ENCODE results near the gene MYZAP. TPM values are rescaled to one million over a fixed set of nuclear protein-coding genes. Genes with fewer than 3 reads are reported as not detected.

Gene MYZAP
- total and polyA plus RNA-seq, 9 of the 15 experiments (the other 6 are each of a cell fraction or from before 2014, with no cell fraction given), result 0.03 TPM; not detected in 8

GRCh38 chr15:57635300-57635909 lies 43.7 kb downstream of the MYZAP start (continued):
- no peak for TF ChIP-seq NCOA2 (IDR thresholded peaks at IDR 0.05; ENCODE audit: partially characterized antibody in 2 of 2)
- no peak for TF ChIP-seq CCAR2 (IDR thresholded peaks at IDR 0.05; ENCODE audit: low read depth, low read length)
- TF ChIP-seq E2F6 (IDR thresholded peaks at IDR 0.05; ENCODE audit: borderline replicate concordance in 1 of 2, extremely low read depth in 1 of 2, insufficient read depth in 1 of 2, insufficient read length in 1 of 2, low read depth in 1 of 2, low read length in 1 of 2, poor library complexity in 1 of 2, severe bottlenecking in 1 of 2), result no peak
- TF ChIP-seq PRMT5 (CRISPR knock-in tag; IDR thresholded peaks at IDR 0.05), result no peak

GRCh38 chr15:57637846-57638245 lies 46.1 kb downstream of the MYZAP start:
- CTCF ChIA-PET (ENCODE audit: low intra/inter-chr PET ratio), result no interaction called here
- H3K27ac ChIP-seq (ENCODE audit: extremely low read depth, low read depth, low read length), result no peak overlapping the region
- no peak for ATAC-seq
- H3K4me3 ChIP-seq, result no peak overlapping the region
- no TSS peak for BruUV-seq (replicated peaks)
- no peaks in the 10 kb centered on the region for H3K4me1 ChIP-seq (replicated peaks in 1 of 2; ENCODE audit: control insufficient read depth in 2 of 2, insufficient read depth in 2 of 2, low read length in 2 of 2)
- H3K4me2 ChIP-seq (ENCODE audit: insufficient read depth, low read length), result no peak overlapping the region
- H3K9ac ChIP-seq (ENCODE audit: insufficient read depth in 1 of 2, low read depth in 2 of 2, low read length in 2 of 2), result no peak overlapping the region
- TF ChIP-seq ELK3 (CRISPR knock-in tag; IDR thresholded peaks at IDR 0.05) (no peak), KAT2B (IDR thresholded peaks at IDR 0.05; ENCODE audit: low read depth, low read length) (no peak), CCAR2 (IDR thresholded peaks at IDR 0.05; ENCODE audit: low read depth, low read length) (no peak), EP300 (IDR thresholded peaks at IDR 0.05; ENCODE audit: low read length) (no peak)
- H4K20me1 ChIP-seq (replicated peaks; ENCODE audit: control insufficient read depth, insufficient read depth, low read length), result no peaks in the 10 kb centered on the region
- intact Hi-C loops (cut with micrococcal nuclease) (no loop called here), in situ Hi-C loops (cut with MboI) (no loop called here)
- 0% methylated on average over 2 of the region's 2 CpGs for WGBS (ENCODE audit: insufficient coverage, low coverage, missing lambda C conversion rate)
- POLR2A ChIA-PET, result no interaction called here
- H3K36me3 ChIP-seq (ENCODE audit: control insufficient read depth, insufficient read depth, low read length), result no peaks in the 10 kb centered on the region
- H3K27me3 ChIP-seq (ENCODE audit: control insufficient read depth in 2 of 2, insufficient read depth in 2 of 2, low read length in 2 of 2), result peaks cover 19 to 23% of the 10 kb centered on the region in 2 experiments
- no peak for FAIRE-seq
- H3K9me3 ChIP-seq (replicated peaks; ENCODE audit: control insufficient read depth, insufficient read depth, low read depth, low read length), result no peaks in the 10 kb centered on the region
- no peak overlapping the region for H2AFZ ChIP-seq (ENCODE audit: low read depth, low read length)
- H3K79me2 ChIP-seq (ENCODE audit: control insufficient read depth, insufficient read depth, low read length), result no peaks in the 10 kb centered on the region
- no peaks in the 10 kb centered on the region for H3K9me1 ChIP-seq (ENCODE audit: control insufficient read depth, insufficient read depth, low read length)
- DNase-seq (ENCODE audit: extremely low read depth in 1 of 4, low spot score in 3 of 4), result no peak
